ENCODE results near the gene ANTXR1.
"Not testable (repeated sequence)": the region's sequence is repeated elsewhere in the genome, so short reads cannot be mapped to it uniquely, and the experiment has no call there.

DNA sequence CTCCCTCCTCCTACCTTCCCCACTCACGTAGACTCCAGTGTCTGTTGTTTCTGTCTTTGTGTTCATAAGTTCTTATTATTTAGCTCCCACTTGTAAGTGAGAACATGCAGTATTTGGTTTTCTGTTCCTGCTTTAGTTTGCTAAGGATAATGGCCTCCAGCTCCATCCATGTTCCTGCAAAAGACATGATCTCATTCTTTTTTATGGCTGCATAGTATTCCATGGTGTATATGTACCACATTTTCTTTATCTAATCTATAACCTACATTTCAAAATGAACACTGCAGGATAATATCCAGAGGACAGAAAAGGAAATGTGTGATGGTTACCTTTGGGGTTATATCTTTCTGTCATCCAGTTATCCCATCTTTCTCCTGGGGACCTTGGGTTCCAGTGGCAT lies 218.0 kb downstream of the ANTXR1 start:
- TF ChIP-seq, protein P1, sequence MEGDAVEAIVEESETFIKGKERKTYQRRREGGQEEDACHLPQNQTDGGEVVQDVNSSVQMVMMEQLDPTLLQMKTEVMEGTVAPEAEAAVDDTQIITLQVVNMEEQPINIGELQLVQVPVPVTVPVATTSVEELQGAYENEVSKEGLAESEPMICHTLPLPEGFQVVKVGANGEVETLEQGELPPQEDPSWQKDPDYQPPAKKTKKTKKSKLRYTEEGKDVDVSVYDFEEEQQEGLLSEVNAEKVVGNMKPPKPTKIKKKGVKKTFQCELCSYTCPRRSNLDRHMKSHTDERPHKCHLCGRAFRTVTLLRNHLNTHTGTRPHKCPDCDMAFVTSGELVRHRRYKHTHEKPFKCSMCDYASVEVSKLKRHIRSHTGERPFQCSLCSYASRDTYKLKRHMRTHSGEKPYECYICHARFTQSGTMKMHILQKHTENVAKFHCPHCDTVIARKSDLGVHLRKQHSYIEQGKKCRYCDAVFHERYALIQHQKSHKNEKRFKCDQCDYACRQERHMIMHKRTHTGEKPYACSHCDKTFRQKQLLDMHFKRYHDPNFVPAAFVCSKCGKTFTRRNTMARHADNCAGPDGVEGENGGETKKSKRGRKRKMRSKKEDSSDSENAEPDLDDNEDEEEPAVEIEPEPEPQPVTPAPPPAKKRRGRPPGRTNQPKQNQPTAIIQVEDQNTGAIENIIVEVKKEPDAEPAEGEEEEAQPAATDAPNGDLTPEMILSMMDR (IDR thresholded peaks at IDR 0.05; ENCODE audit: low read depth, low read length), result not testable (repeated sequence)
- not testable (repeated sequence) for TF ChIP-seq EZH2phosphoT487 (IDR thresholded peaks at IDR 0.05; ENCODE audit: low read depth)
